AG04450 (cell line): ENCODE data around the gene CEP164. TPM values are rescaled to one million over a fixed set of nuclear protein-coding genes. Genes with fewer than 3 reads are reported as not detected.

ENCODE experiments used
- CTCF ChIA-PET: fragments of 300-600, 350-600 bp; formaldehyde crosslinking; extraction: SDS; loops from one replicate; lab custom pipeline; 2022; ENCODE audit warnings: antibody characterized with exemption, inconsistent platforms; lab: Charles Lee
- POLR2A ChIA-PET: fragments of 350-600 bp; formaldehyde crosslinking; extraction: SDS; loops from one replicate; lab custom pipeline; 2021; ENCODE audit warnings: antibody characterized with exemption, inconsistent platforms; lab: Yijun Ruan, JAX
- DNase-seq: peaks from one replicate; pipeline ENCODE4 v3.0.0-alpha.2; 2011; ENCODE audit warnings: low read depth, low spot score
- H3K27ac ChIP-seq: one replicate; pipeline ENCODE4 v1.5.1; 2012; ENCODE audit warnings: low read depth, low read length, control low read depth
- H3K27me3 ChIP-seq: one replicate; pipeline ENCODE4 v1.6.0; 2012; ENCODE audit warnings: low read length; ENCODE audit not compliant: control insufficient read depth, insufficient read depth
- H3K4me3 ChIP-seq: 2 replicates; pipeline ENCODE4 v1.5.1; 2011; ENCODE audit warnings: mild to moderate bottlenecking, low read depth, low read length, control low read depth
- H3K9me3 ChIP-seq: 2 replicates; pipeline ENCODE4 v1.5.1; 2012; ENCODE audit warnings: low read length; ENCODE audit not compliant: control insufficient read depth, insufficient read depth
- CTCF ChIP-seq: IDR thresholded peaks from 2 replicates; pipeline ENCODE4 v1.5.1; 2011; ENCODE audit warnings: low read depth, low read length, control low read depth, inconsistent platforms
- polyA plus RNA-seq: library from polyadenylated mRNA; depleted of rRNA; stranded (reverse); fragments of >200 nt; gene quantifications from 2 replicates; pipeline ENCODE4 v1.2.3, GENCODE V29; 2011

The CEP164 gene
- polyA plus RNA-seq, 1 experiment, result 22.5 TPM

- ChIA-PET CTCF (interaction anchor here (0.7 to 4.0 kb wide), 2 partner anchors 42 to 641 kb away, joined by 3 to 18 read pairs; no protein-coding TSS in a partner anchor), POLR2A (interaction anchor here (0.6 kb wide), 1 partner anchor 35 kb away, joined by 3 read pairs; no protein-coding TSS in a partner anchor)
- Histone ChIP-seq H3K9me3 (no peaks in the 10 kb centered on the region), H3K4me3 (no peak overlapping the region), H3K27me3 (no peaks in the 10 kb centered on the region), H3K27ac (peak overlapping the region; percentile 40)
- peak; percentile 76 for DNase-seq
- no peak for TF ChIP-seq CTCF
These were observed 56.4 kb downstream of the CEP164 start for GRCh38 chr11:117384045-117384444.

GRCh38 chr11:117385471-117385870 lies 57.8 kb downstream of the CEP164 start:
- Histone ChIP-seq H3K27me3 (no peaks in the 10 kb centered on the region), H3K27ac (no peak overlapping the region), H3K9me3 (no peaks in the 10 kb centered on the region), H3K4me3 (no peak overlapping the region)
- ChIA-PET POLR2A (no interaction called here), CTCF (interaction anchor here (4.0 kb wide), 1 partner anchor 41 kb away, joined by 18 read pairs; no protein-coding TSS in a partner anchor)
- no peak for TF ChIP-seq CTCF
- DNase-seq, result no peak

- POLR2A ChIA-PET, result no interaction called here
- H3K27ac ChIP-seq, result no peak overlapping the region
- no peaks in the 10 kb centered on the region for H3K27me3 ChIP-seq
- CTCF ChIA-PET, result interaction anchor here (2.6 to 4.0 kb wide), 2 partner anchors 40 kb away, joined by 9 to 18 read pairs; no protein-coding TSS in a partner anchor
- no peak for DNase-seq
- no peak for TF ChIP-seq CTCF
- H3K9me3 ChIP-seq, result no peaks in the 10 kb centered on the region
- H3K4me3 ChIP-seq, result no peak overlapping the region
These were observed 58.3 kb downstream of the CEP164 start for GRCh38 chr11:117385906-117386305.

GRCh38 chr11:117387992-117388755 lies 60.5 kb downstream of the CEP164 start:
- no peak for TF ChIP-seq CTCF
- DNase-seq, result peak; percentile 27
- H3K4me3 ChIP-seq, result no peak overlapping the region
- H3K9me3 ChIP-seq, result no peaks in the 10 kb centered on the region
- ChIA-PET POLR2A (no interaction called here), CTCF (interaction anchor here (2.6 kb wide), 1 partner anchor 38 kb away, joined by 9 read pairs; no protein-coding TSS in a partner anchor)
- H3K27me3 ChIP-seq, result no peaks in the 10 kb centered on the region
- peak overlapping the region; percentile 75 for H3K27ac ChIP-seq

- no peak overlapping the region for H3K27ac ChIP-seq
- POLR2A ChIA-PET, result no interaction called here
- H3K27me3 ChIP-seq, result no peaks in the 10 kb centered on the region
- CTCF ChIA-PET, result interaction anchor here (2.2 kb wide), 1 partner anchor 35 kb away, joined by 15 read pairs; no protein-coding TSS in a partner anchor
- DNase-seq, result no peak
- no peaks in the 10 kb centered on the region for H3K9me3 ChIP-seq
- H3K4me3 ChIP-seq, result no peak overlapping the region
- no peak for TF ChIP-seq CTCF
These were observed 63.1 kb downstream of the CEP164 start for GRCh38 chr11:117390743-117391142.
